ENCODE data around the gene PIGBOS1.
A peak's percentile ranks its signal among the peaks of the same experiment; 100 is the strongest.
"Not testable (repeated sequence)": the region's sequence is repeated elsewhere in the genome, so short reads cannot be mapped to it uniquely, and the experiment has no call there.

PIGBOS1 gene

DNA sequence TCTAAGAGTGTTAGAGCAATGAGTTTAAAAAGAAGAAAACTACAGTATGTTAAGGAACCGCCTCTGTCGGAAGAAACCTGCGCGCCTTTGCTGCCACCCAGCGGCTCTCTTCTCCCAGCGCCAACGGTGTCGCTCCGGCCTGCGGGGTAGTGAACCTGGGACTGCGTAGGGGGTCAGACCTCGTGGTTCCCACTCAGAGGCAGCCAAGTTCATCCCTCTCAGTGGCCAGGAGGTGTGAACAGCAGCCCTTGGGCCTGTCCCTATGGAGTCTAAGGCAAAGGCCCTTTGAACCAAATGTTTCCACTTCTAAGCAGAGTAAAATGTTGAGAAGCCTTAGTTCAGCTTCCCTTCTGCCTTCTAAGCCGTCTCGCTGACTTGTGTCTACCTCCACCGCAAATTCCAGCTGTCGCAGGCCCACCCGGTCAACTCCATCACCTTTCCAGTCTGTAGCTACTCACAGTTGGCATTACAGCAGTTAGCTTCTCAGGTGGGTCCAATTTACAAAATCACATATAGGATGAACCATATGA lies 28.3 kb downstream of the PIGBOS1 start:
- peak; percentile 82 for DNase-seq (ENCODE audit: low read depth)

DNA sequence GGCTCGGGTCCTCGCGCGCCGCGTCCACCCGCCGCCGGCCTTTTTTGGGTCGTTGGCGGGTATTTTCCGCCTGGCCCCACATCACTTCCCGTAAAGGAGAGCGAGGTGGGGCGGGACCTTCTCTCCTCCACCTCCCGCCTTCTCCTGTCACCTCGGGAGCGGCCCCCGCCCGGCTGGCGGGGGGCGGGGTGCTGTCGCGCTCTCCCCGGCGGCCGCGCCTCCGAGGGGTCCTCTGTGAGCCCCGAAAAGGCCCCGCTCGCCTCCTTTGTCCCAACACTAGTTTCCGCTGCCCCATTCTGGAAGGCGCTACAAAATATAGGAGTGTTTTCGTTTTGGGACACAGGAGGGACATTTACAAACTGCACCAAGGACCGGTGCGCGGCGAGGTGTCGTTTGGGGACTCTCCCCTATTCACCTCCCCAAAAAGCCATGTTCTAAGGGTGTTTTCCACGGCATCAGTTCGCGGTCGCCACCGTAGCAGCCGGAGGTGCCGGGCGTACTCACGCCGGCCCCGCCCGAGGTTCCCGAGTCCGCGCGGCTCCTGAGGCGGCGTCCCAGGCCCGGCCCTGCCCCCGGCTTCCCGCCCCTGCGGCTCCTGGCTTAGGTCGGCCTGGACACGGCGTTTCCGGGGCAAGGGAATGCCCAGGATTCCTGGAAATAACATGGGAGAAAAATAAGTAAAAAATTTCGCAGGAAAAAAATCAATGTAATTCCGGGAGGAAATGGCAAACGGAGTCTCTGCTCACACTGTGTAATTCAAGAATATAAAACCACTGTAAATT lies 29.0 kb downstream of the PIGBOS1 start, which contains the start of gene RAB27A:
Gene RAB27A, minus strand, starts transcription at position 68 of the 782 bp plus-strand sequence. CDS start 54,879 bp downstream, outside the sequence.
- DNase-seq (ENCODE audit: low read depth): peak; percentile 82

DNA sequence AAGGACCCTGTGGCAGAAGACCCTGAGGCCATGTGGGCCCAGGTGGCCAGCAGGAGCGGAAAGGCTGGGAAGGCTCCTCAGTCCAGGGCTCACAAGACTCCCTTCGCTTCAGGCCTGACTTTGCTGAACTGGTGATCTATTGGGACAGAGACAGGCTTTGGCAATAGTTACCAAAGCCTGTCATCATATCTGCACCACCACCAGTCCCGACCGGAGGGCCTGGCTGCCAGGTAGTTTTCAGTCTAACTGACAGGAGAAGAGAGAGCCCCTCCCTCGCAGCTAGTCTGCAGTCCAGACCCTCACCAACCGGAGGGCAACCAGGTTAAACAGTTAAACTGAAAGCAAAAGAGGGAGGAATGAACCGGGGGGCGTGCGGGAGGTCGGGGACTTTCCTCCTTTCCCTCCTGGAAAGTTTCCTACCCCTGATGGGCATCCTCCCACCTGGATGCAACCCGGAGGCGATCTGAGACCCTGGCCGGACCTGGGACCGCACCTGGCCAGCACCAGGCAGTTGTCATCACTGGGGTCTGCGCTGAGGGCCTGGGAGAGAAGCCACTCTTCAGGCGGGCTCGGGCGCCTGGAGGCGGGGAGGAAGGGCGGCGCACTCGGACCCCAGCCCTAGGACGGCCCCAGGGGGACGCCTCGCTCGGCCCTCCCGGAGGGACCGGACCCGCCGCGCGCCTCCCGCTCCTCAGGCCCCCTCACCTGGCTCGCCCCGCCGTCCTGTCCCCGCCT lies 29.7 kb downstream of the PIGBOS1 start:
- peak; percentile 43 for DNase-seq (ENCODE audit: low read depth)

DNA sequence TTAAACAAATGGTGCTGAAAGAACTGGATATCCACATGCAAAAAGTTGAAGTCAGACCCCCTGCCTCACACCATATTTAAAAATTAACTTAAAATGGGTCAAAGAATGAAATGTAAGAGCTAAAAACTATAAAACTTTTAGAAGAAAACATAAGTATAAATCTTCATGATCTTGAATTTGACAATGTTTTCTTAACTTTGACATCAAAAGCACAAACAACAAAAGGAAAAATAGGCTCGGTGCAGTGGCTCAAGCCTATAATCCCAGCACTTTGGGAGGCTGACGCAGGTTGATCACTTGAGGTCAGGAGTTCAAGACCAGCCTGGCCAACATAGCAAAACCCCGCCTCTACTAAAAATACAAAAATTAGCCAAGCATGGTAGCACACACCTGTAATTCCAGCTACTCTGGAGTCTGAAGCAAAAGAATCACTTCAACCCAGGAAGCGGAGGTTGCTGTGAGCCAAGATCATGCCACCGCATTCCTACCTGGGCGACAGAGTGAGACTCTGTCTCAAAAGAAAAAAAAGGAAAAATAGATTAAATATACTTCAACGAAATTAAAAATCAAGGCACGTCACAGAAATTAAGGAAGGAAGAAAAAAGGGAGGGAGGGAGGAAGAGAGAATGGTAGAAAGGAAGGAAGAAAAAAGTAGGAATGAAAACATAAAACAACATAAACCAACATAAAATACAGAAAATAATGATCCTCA lies 30.8 kb downstream of the PIGBOS1 start:
- no peak for DNase-seq (ENCODE audit: low read depth)

DNA sequence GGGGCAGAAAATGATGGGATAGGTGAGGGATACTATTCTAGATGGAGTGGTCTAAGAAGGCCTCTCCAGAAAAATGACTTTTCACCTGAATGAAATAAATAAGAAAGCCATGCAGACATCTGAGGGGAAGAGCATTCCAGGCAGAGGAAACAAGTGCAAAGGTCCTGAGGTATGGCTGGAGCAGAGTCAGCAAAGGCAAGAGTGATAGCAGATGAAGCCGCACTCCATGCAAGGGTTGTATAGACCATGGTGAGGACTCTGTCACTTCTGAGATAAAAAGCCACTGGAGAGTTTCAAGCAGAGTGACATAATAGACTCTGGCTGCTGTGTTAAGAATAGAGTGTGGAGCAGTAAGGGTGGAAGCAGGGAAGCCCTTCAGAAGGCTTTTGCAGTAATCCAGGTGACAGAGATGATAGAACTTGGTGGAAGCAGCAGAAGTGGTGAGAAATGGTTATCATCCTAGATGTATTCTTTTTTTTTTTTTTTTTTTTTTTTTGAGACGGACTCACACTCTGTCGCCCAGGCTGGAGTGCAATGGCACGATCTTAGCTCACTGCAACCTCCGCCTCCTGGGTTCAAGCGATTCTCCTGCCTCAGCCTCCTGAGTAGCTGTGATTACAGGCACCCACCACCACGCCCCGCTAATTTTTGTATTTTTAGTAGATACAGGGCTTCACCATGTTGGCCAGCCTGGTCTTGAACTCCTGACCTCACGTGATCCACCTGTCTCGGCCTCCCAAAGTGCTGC lies 32.3 kb downstream of the PIGBOS1 start:
- DNase-seq (ENCODE audit: low read depth): not testable (repeated sequence)

DNA sequence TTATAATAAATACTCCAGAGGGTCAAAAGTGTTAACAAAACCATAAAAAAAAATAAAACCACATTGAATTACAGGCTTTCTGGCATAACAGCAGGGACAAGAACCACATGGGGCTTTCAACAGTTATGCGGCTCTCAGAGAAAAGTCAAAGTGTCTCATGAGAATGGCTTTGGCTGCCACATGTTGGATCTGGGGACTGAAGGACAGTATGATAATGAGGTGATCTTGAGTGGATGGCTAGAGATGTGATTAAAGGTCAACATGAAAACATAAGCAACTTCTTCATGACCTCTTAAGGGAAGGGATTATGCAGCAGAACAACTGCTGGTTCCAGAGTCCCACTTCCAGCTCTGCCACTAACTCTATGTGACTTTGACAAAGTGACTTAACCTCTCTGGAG lies 34.5 kb downstream of the PIGBOS1 start:
- no peak for DNase-seq (ENCODE audit: low read depth)

DNA sequence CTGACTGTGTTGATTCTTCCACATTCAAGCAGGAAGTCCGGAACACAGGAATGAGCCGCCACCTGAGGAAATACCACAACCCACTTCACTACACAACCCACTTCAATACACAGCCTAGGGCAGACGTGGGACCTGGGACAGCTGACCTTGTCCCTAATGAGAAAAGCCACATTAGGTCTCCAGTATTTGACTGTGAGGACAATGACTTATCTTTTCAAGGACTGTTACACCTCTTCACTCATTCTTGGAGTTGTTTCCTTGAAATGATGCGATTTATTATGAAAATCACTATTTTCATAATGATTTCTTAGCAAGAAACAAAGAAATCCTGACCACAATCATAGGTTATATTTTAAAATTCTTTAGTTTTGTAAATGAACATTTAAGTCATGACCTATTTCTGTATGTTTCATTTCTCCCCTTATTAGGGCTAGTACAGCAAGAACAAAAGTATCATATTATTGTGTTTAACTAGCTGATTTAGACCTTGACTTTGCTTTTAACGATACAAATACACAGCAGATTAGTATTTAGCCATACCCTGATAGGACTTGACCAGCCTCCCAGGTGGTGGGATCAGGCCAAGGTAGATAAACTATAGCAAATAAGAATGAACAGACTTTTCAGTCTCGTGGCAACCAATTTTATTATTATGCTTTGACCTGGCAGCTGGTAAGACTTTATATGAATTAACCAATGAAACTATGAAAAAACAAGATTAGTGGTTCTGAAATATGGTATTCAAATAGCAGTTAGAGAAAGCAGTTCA lies 35.4 kb downstream of the PIGBOS1 start:
- no peak for DNase-seq (ENCODE audit: low read depth)

DNA sequence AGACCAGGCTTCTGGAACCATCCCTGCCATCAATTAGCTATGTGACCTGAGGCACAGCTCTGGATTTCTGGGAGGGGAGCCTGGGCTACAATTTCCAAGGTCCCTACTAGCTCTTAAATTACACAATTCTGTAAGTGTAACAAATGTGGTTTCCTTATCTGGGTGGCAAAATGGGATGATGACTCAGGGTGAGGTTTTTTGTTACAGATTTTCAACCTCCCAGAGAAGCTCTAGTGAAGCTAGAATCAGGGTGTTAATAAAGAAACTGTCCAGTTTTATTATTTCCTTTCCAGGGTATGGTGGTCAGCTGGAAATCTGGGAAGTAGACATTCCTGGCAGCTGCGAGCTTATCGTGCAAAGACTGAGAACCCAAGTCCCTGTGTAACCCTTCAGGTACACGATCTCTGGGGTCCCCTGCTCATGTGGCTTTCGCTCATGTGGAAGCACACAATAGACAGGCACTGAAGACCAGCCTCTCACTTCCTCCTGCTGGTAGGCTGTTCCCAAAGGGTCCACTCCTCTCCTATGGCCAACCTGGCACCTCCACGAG lies 36.6 kb downstream of the PIGBOS1 start:
- peak; percentile 77 for DNase-seq (ENCODE audit: low read depth)

DNA sequence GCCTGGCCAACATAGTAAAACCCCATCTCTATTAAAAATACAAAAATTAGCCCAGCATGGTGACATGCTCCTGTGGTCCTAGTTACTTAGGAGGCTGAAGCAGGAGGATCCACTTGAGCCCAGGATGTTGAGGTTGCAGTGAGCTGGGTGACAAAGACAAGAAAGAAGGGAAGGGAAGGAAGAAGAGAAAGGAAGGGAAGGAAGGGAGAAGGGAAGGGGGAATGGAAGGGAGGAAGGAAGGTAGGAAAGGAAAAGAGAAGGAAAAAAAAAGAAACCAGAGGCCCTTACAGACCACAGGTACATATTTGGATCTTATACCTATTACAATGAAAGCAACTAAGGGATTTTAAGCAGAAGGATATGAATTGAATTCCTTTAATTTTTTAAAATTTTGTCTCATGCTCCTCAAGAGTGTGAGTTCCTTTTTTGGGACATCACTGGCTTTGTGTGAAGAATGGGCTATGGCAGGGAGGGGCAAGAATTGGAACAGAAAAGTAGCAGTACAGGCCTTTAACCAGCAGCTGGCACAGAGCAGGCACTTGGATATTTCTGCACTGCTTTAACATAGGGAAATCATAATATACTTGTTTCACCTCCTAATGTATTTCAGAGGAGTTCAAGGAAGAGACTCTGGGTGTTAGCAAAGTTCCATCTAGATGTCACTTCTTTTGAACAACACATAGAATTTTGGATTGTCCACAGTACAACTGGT lies 37.2 kb downstream of the PIGBOS1 start:
- peak; percentile 6 for DNase-seq (ENCODE audit: low read depth)

DNA sequence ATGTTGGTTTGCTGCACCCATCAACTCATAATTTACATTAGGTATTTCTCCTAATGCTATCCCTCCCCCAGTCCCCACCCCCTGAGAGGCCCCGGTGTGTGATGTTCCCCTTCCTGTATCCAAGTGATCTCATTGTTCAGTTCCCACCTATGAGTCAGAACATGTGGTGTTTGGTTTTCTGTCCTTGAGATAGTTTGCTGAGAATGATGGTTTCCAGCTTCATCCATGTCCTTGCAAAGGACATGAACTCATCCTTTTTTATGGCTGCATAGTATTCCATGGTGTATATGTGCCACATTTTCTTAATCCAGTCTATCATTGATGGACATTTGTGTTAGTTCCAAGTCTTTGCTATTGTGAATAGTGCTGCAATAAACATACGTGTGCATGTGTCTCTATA lies 38.3 kb downstream of the PIGBOS1 start:
- peak; percentile 54 for DNase-seq (ENCODE audit: low read depth)

DNA sequence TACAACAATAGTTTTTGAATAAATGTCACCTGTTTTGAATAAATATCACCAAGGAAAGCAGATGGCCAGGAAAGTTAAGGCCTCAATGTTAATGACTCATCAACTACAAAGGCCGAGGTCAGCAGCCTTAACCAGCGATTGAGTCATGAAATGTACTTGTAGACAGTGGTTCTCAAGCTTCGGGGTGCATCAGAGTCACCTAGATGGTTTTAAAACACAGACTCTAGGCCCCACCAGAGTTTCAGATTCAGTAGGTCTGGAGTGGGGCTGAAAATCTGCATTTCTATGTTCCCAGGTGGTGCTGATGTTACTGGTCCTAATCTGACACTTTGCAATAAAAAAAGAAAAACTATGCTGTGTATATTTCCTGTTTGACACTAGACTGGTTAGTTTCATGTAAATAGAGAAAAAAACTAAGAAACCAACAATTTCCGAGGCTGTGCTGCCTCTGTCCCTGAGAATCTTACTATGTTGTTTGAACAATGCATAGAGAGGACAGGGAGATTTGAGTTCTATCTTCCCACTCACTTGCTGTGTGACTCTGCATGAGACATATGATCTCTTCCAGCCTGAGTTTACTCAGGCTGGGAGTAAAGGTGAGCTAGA lies 39.1 kb downstream of the PIGBOS1 start:
- DNase-seq (ENCODE audit: low read depth): peak; percentile 94

DNA sequence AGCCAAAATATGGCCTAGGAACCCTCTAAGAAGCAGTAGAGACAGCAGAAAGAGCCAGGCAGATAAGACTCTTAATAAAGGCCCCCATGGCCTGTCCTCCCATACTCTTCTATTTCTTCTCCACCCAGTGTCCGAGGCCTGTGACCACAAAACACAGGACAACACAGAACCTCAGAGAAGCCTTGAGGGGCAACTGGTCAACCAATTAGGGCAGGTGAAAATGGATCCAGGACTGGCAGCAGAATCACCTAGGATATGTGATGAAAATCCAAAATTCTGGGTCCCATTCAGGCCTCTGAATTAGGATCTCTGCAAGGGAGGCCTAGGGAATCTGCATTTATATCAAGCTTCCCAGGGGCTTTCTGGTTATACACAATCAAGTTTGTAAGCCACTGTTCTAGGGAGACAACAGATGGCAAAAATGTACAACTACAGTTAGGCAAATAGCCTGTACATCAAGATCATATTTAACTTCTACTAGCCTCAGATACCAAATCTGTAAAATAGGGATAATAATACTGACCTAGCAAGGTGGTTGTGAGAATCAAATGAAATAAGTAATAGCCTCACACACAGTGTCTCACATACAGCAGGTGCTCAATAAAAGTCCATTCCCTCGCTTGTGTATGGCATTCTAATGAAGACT lies 39.7 kb downstream of the PIGBOS1 start:
- DNase-seq (ENCODE audit: low read depth): no peak

DNA sequence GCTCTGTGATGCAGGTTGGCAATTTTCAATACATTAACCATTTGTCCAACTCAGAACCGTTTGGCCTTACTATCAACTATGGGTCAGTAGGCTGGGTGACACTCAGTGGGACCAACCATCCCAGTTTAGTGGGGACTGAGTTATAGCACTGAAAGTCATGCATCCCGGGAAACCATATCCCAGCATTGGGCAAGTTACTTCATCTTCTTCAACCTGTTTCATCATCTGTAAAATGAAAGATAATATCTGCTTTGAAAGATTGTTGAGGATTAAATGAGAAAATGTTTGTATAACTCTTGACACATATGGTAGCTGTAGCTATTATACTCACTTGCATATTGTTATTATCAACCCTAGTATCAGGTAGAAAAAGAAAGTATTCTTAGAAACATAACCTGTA lies 41.2 kb downstream of the PIGBOS1 start:
- no peak for DNase-seq (ENCODE audit: low read depth)

DNA sequence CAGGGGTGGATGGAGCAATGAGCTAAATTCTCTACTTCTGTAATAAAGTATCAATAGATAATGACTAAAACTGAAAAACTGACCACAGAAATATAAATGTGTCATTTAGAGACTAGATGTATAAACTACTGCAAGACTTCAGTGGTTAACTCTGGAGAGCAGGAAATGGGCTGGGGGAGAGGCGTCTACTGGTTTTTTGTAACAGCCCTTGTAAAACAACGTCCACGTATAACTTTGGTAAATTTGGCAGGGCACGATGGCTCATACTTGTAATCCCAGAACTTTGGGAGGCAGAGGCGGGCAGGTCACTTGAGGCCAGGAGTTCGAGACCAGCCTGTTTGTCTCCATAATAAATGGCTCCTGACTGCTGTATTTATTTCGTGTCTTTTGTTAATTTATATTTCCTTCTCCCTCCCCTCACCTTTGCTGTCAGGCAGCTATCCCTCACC lies 41.8 kb downstream of the PIGBOS1 start:
- peak; percentile 41 for DNase-seq (ENCODE audit: low read depth)

DNA sequence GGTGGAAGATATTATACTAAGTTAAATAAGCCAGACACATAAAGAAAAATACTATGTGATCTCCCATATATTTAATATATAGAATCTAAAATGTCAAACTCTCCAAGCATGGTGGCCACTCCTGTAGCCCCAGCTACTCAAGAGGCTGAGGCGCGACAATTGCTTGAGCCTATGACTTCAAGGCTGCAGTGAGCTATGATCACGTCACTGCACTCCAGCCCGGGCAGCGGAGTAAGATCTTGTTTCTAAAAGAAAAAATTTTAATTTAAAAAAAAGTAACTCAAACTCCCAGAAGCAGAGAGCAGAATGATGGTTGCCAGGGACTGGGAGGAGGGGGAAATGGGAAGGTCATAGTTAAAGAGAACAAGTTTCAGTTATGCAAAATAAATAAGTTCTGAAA lies 42.6 kb downstream of the PIGBOS1 start:
- no peak for DNase-seq (ENCODE audit: low read depth)

DNA sequence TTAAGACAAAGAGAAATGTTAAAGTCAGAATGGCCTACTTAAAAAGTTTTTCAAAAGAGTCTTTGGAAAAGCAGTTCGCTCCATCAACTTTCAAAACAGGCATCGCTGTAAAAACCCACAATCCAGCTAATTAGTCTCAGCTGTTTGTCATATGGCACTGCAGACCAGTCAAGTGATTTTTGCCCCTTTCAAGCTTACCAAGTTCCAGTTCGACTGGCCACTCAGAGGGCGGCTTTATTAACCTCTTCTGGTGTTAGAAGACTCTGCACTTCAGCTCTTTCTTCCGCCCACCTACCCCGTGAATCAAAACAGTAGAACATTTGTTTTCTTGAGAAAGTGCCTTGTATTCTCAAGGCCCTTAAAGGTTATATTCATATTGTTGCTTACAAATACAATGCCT lies 48.6 kb downstream of the PIGBOS1 start:
- DNase-seq (ENCODE audit: low read depth): no peak

DNA sequence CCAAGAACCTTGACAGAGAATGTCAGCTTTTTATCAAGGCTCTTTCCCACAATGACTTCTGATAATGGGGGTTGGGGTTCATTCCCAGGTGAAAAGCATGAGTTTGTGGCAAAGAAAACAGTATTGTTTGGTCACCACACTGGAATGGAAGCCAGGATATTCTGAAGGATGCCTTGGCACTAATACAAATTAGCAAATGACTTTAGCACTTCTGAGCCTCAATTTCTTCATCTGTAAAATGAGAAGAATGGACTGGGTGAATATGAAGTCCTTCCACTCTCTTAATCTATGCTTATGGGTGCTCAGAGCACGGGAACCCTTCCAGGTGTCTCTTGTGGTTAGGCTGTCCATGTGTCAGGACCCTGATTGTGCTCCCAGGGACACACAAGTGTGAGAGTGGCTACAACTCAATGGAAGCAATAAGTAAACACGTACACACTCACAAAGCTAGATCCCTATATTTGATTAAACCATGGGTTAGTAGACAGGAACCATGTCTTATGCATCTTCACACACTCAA lies 50.7 kb downstream of the PIGBOS1 start:
- no peak for DNase-seq (ENCODE audit: low read depth)

DNA sequence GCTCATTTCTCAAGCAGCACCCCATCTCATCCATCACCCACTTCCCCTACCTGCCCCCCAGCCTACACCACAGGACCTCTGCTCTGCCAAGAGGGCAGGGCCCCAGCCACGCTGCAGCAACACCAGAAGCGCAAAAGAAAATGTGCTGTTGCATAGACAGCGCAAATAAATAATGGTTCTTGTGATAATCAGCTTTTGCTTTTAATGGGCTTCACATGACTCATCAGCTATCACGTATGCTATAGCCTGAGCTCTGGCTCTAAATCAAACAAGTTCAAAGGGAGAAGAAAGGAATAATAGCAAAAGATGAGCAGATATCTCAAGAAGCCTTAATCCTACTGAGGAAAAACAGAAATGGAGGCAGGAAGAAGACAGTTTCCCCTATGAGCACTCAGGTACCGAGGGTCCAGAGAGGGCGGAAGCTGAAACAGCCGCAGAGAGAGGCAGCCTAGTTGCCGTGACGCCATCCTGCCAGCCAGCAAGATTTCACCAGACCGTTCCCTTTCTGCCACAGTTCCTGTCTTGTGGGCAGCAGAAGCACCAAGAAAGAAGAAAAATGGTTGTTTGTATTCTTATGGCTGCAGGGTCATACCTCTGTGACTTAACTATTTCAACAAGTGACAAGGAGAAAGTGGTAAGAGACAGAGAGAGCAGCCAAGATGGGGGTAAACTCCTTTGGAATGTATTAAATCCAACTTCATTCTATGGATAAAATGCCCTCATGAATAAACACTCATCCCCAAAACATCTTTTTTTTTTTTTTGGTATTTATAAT lies 51.3 kb downstream of the PIGBOS1 start:
- peak; percentile 11 for DNase-seq (ENCODE audit: low read depth)
